Calu3 (cell line): ENCODE data around the gene TENT5C. TPM values are rescaled to one million over a fixed set of nuclear protein-coding genes. Genes with fewer than 3 reads are reported as not detected.

Source experiments
- BruUV-seq: library from RNA; stranded (reverse); fragments of 400-500 nt; replicated peaks from 2 replicates; lab custom pipeline; 2021; lab: Mats Ljungman, UMichigan
- CTCF ChIA-PET: fragments of 300-600 bp; sonication (Branson Sonifier 250); formaldehyde crosslinking; loops from one replicate; lab custom pipeline; 2022; ENCODE audit warnings: antibody characterized with exemption; lab: Charles Lee
- DNase-seq: peaks from one replicate; pipeline ENCODE4 v3.0.0; 2022
- H3K27ac Mint-ChIP-seq: one replicate; pipeline ENCODE4 v1.8.0; 2022; ENCODE audit warnings: mixed read lengths; ENCODE audit not compliant: unreplicated experiment
- H3K27me3 Mint-ChIP-seq: one replicate; pipeline ENCODE4 v1.8.0; 2022; ENCODE audit warnings: mixed read lengths; ENCODE audit not compliant: unreplicated experiment
- H3K36me3 Mint-ChIP-seq: one replicate; pipeline ENCODE4 v1.8.0; 2022; ENCODE audit warnings: mild to moderate bottlenecking, moderate library complexity, mixed read lengths; ENCODE audit not compliant: insufficient read depth, unreplicated experiment
- H3K4me1 Mint-ChIP-seq: one replicate; pipeline ENCODE4 v1.8.0; 2022; ENCODE audit warnings: mild to moderate bottlenecking, low read depth, mixed read lengths; ENCODE audit not compliant: unreplicated experiment
- H3K4me3 Mint-ChIP-seq: one replicate; pipeline ENCODE4 v1.8.0; 2022; ENCODE audit warnings: mild to moderate bottlenecking, low read depth, moderate library complexity, mixed read lengths; ENCODE audit not compliant: unreplicated experiment
- H3K9me3 Mint-ChIP-seq: one replicate; pipeline ENCODE4 v1.8.0; 2022; ENCODE audit warnings: low read depth, mixed read lengths; ENCODE audit not compliant: unreplicated experiment
- intact Hi-C: fragments of 100-400 bp; cut with micrococcal nuclease; formaldehyde crosslinking; loops from one replicate; pipeline ENCODE4 v1.10.0; 2022; ENCODE audit not compliant: unreplicated experiment
- total RNA-seq: library from RNA; stranded (reverse); gene quantifications from 2 replicates; pipeline ENCODE4 v1.2.3, GENCODE V29; 2022
- TF ChIP-seq, protein P1 (sequence below): fragments of 200-600 bp; IDR thresholded peaks from one replicate; pipeline ENCODE4 v1.8.0; 2022; ENCODE audit warnings: antibody characterized with exemption; ENCODE audit not compliant: unreplicated experiment

The TENT5C gene
- total RNA-seq, 1 experiment from 2014 or later: 0.28 TPM

DNA sequence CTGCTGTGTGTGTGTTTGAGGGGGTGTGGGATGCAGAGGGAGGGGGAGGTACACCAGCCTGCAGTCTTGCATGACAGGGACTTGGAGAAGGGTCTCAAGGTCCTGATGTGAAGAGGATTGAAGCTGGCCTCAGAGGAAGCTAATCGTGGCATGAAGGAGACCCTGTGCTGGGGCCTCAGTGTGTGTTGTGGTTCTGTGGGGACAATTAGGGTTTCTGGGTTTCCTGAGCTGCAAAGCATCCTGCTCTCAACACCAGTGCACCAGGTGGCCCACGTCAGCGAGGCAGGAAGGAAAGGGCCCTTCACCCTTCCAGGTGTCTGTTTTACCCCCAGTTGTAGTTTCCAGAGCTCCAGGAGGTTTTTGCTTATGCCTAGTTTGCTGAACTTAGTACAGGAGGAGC lies 52.8 kb downstream of the TENT5C start:
- no peak for DNase-seq
- peaks cover 20% of the 10 kb centered on the region for H3K27me3 Mint-ChIP-seq
- TF ChIP-seq, protein P1, sequence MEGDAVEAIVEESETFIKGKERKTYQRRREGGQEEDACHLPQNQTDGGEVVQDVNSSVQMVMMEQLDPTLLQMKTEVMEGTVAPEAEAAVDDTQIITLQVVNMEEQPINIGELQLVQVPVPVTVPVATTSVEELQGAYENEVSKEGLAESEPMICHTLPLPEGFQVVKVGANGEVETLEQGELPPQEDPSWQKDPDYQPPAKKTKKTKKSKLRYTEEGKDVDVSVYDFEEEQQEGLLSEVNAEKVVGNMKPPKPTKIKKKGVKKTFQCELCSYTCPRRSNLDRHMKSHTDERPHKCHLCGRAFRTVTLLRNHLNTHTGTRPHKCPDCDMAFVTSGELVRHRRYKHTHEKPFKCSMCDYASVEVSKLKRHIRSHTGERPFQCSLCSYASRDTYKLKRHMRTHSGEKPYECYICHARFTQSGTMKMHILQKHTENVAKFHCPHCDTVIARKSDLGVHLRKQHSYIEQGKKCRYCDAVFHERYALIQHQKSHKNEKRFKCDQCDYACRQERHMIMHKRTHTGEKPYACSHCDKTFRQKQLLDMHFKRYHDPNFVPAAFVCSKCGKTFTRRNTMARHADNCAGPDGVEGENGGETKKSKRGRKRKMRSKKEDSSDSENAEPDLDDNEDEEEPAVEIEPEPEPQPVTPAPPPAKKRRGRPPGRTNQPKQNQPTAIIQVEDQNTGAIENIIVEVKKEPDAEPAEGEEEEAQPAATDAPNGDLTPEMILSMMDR: no peak
- peaks cover 21% of the 10 kb centered on the region for H3K4me1 Mint-ChIP-seq
- no peak overlapping the region for H3K4me3 Mint-ChIP-seq
- CTCF ChIA-PET: no interaction called here
- H3K27ac Mint-ChIP-seq: no peak overlapping the region
- no peaks in the 10 kb centered on the region for H3K9me3 Mint-ChIP-seq
- peaks cover 1% of the 10 kb centered on the region for H3K36me3 Mint-ChIP-seq
- intact Hi-C loops: no loop called here
- BruUV-seq: no TSS peak

DNA sequence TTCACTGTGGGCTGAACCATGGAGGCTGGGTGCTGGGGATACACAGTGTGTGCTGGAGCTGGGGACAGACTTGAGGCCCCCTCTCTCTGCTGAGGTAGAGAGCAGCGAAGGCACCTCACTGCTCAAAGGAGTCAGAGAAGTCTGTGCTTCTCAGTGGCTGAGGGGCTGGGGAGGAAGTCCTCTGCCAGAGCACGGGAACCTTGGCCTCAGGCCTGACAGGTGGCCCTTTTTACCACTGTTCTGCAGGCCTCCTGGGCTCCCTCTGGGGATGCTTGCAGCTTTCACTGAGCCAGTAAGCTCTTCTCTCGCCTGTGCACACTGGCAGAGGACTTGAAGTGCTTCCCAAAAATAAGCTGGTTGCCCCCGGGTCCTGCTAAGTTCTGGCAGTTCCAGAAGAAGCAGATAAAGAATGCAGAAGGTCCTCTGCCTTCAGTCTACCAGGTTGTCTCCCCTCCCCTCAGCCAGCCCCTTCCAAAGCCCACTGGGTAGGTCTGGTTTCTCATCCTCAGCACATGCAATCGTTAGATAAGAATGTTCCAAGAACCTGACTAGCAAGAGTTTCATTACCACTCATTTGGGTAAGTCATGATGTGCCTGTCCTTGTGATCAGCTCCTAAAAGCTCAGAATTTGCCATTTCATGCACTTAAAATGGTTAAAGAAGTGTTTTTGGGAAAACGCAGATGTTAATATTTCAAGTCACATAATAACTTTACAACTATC lies 53.9 kb downstream of the TENT5C start:
- intact Hi-C loops: loop anchor here (10.0 kb wide), 1 partner anchor 125 kb away; no protein-coding TSS in a partner anchor
- Mint-ChIP-seq H3K27me3 (peaks cover 20% of the 10 kb centered on the region), H3K4me1 (peaks cover 21% of the 10 kb centered on the region), H3K4me3 (no peak overlapping the region), H3K36me3 (no peaks in the 10 kb centered on the region), H3K9me3 (no peaks in the 10 kb centered on the region), H3K27ac (no peak overlapping the region)
- no TSS peak for BruUV-seq
- no peak for DNase-seq
- TF ChIP-seq, protein P1: no peak
- CTCF ChIA-PET: no interaction called here

DNA sequence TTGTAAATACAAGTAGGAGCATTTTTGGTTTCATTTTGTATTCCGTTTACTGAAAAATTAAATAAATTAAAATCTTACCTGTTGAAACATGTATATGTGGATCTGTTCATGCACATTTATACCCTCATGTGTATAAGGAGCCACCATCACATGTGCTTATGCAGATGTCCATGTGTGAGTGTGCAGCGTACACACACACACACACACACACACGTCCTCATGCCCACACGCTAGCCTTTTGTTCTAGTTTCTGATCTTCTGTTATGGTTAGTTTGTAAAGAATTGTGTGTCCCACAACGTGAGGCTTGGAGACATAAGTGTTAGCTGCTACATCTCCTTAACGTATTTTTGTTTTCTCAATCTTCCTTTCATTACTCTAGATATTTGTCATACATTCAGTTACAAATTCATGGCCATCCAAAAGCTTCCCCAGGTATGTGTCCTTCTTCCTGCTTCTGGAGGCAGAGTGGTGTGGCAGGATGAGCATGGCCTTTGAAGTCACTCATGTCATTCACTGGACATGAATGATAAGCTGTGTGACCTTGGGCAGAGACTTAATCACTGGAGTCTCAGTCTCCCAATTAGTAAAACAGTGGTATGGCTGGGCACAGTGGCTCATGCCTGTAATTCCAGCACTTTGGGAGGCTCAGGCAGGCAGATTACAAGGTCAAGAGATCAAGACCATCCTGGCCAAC lies 54.6 kb downstream of the TENT5C start:
- Mint-ChIP-seq H3K36me3 (no peaks in the 10 kb centered on the region), H3K4me1 (peaks cover 14% of the 10 kb centered on the region), H3K9me3 (no peaks in the 10 kb centered on the region), H3K27ac (no peak overlapping the region), H3K4me3 (no peak overlapping the region), H3K27me3 (peaks cover 22% of the 10 kb centered on the region)
- TF ChIP-seq, protein P1: no peak
- no peak for DNase-seq
- CTCF ChIA-PET: no interaction called here
- BruUV-seq: no TSS peak
- intact Hi-C loops: loop anchor here (10.0 kb wide), 1 partner anchor 126 kb away; no protein-coding TSS in a partner anchor

DNA sequence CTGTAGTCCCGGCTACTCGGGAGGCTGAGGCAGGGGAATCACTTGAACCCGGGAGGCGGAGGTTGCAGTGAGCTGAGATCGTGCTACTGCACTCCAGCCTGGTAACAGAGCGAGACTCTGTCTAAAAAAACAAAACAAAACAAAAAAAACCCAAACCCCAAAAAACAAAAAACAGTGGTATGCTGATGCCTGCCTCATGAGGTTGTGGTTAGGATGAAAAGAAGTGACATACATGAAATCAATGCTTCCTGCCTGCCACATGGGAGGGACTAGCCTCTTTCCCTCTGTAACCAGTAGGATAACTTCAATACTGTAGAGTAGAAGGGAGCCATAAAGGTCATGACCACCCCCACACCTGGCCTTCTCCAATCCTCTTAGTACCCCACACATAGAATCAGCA lies 55.2 kb downstream of the TENT5C start:
- peaks cover 11% of the 10 kb centered on the region for H3K4me1 Mint-ChIP-seq
- intact Hi-C loops: loop anchor here (10.0 kb wide), 1 partner anchor 126 kb away; no protein-coding TSS in a partner anchor
- TF ChIP-seq, protein P1: no peak
- peaks cover 28% of the 10 kb centered on the region for H3K27me3 Mint-ChIP-seq
- CTCF ChIA-PET: no interaction called here
- DNase-seq: no peak
- no peaks in the 10 kb centered on the region for H3K9me3 Mint-ChIP-seq
- H3K4me3 Mint-ChIP-seq: no peak overlapping the region
- no peak overlapping the region for H3K27ac Mint-ChIP-seq
- BruUV-seq: no TSS peak
- H3K36me3 Mint-ChIP-seq: no peaks in the 10 kb centered on the region
